ENCODE data around the gene CYP21A2.
"Not testable (repeated sequence)": the region's sequence is repeated elsewhere in the genome, so short reads cannot be mapped to it uniquely, and the experiment has no call there.

The CYP21A2 gene

DNA sequence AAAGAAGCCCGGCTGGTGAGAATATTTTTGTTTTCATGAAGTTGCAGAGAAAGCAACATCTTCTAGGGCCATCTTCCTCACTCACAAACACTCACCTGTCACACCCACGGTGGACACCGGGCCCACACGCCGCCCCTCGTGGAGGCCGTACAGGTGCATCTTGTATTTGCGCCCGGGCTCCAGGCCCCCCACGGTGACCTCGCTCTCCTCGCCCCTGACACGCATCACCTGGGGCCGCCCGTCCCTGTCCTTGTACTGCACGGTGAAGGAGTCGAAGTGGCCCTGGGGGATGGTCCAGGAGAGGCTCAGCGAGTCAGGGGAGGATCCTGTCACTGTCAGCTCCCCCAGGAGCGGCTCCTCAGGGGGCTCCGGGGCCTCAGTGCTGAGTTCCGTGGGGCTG, 17.5 kb downstream of the CYP21A2 start:
- H3K4me1 Mint-ChIP-seq (ENCODE audit: low read depth); H3K27ac Mint-ChIP-seq; H3K36me3 Mint-ChIP-seq (ENCODE audit: low read depth); H3K9me3 Mint-ChIP-seq; H3K4me3 Mint-ChIP-seq; intact Hi-C loops (cut with micrococcal nuclease): not testable (repeated sequence)
- peaks cover 38% of the 10 kb centered on the region for H3K27me3 Mint-ChIP-seq

DNA sequence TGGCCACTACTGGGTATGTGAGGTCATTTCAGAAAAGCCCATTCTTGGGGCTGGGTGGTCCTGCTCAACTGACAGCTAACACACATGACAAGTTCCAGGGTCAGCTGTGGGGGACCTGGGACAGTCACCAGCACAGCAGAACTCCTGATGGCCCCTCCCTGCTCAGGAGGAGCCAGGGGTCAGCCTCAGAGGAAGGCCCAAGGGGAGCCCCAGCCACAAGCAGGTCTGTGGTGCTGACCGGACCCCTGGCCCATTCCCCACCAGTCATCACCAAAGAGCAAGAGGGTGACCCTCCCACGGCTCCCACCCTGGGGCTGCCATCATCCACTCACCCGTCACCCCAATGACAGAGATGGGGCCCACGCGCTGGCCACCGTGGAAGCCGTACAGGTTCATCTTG, 18.0 kb downstream of the CYP21A2 start:
- Mint-ChIP-seq H3K4me3 (no peak overlapping the region), H3K36me3 (ENCODE audit: low read depth) (no peaks in the 10 kb centered on the region), H3K4me1 (ENCODE audit: low read depth) (no peaks in the 10 kb centered on the region), H3K27me3 (peaks cover 34% of the 10 kb centered on the region), H3K27ac (no peak overlapping the region), H3K9me3 (no peaks in the 10 kb centered on the region)
- intact Hi-C loops (cut with micrococcal nuclease): no loop called here

DNA sequence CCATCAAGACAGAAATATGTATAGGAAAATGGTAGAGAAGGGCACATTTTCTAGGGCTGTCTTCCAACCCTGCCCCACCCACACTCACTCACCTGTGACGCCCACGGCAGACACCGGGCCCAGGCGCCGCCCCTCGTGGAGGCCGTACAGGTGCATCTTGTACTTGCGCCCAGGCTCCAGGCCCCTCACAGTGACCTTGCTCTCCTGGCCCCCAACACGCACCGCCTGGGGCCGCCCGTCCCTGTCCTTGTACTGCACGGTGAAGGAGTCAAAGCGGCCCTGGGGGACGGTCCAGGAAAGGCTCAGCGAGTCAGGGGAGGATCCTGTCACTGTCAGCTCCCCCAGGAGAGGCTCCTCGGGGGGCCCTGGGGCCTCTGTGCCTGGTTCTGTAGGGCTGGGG, 19.8 kb downstream of the CYP21A2 start:
- Mint-ChIP-seq H3K27me3 (peaks cover 30% of the 10 kb centered on the region), H3K27ac (no peak overlapping the region), H3K36me3 (ENCODE audit: low read depth) (no peaks in the 10 kb centered on the region), H3K4me1 (ENCODE audit: low read depth) (no peaks in the 10 kb centered on the region), H3K9me3 (no peaks in the 10 kb centered on the region), H3K4me3 (no peak overlapping the region)
- intact Hi-C loops (cut with micrococcal nuclease): no loop called here

DNA sequence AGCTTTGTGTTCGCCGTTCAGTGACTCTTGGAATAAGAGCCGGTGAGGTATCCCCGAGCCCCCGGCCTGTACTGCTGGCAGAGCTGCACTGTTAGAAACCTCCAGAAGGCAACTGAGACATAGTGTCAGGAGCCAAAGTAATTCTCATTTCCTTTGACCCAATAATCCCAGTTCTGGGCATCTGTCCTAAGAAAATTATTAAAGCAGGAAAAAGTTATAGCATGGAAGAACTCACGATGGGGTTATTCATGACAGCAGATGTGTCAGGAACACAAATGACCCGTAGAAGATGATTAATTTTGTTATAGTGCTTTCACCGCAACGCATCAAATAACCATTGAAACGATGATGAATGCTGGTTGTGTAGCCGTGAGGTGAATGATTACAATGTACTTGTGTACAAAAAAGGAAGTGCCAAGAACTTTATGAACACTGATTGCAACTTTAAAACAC, 20.3 kb downstream of the CYP21A2 start:
- Mint-ChIP-seq H3K27ac (no peak overlapping the region), H3K27me3 (peaks cover 29% of the 10 kb centered on the region), H3K36me3 (ENCODE audit: low read depth) (no peaks in the 10 kb centered on the region), H3K4me1 (ENCODE audit: low read depth) (no peaks in the 10 kb centered on the region), H3K4me3 (no peak overlapping the region), H3K9me3 (no peaks in the 10 kb centered on the region)
- intact Hi-C loops (cut with micrococcal nuclease): no loop called here

DNA sequence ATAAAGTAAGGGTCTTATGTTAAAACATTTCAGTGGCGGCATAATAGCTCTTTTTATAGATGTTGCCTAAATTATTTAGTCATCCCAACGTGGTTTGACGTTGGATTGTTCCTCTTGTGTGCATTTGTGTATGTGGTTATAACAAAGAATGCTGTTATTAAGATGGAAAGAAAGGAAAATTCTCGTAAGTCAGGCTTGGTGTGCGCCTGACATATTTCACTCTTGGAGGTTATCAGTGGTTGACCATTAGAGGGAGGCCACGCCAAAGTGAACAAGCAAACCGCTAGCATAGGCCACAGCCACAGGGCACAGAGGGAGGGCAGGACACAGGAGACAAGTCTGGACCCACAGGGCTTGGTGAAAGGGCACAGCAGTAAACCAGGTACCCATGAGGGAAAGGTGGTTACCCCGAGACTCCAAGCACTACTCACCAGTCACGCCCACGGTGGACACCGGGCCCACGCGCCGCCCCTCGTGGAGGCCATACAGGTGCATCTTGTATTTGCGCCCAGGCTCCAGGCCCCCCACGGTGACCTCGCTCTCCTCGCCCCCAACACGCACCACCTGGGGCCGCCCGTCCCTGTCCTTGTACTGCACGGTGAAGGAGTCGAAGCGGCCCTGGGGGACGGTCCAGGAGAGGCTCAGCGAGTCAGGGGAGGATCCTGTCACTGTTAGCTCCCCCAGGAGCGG, 22.9 kb downstream of the CYP21A2 start:
- Mint-ChIP-seq H3K4me3 (no peak overlapping the region), H3K4me1 (ENCODE audit: low read depth) (no peaks in the 10 kb centered on the region), H3K27ac (no peak overlapping the region), H3K9me3 (no peaks in the 10 kb centered on the region), H3K27me3 (peaks cover 22% of the 10 kb centered on the region), H3K36me3 (ENCODE audit: low read depth) (no peaks in the 10 kb centered on the region)
- intact Hi-C loops (cut with micrococcal nuclease): no loop called here

DNA sequence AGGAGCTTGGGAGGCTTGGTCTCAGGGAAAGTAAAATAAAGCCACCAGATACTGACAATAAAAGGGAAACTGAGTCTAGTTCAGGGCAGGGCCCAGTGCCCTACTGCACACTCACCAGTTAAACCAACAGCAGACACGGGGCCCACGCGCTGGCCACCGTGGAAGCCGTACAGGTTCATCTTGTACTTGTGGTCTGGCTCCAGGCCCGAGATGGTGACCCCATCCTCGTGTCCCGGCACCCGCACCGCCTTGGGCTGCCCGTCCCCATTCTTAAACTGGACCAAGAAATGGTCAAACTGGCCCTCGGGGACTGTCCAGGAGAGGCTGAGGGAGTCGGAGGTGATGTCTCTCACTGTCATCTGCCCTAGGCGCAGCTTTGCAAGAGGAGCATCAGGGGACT, 26.5 kb downstream of the CYP21A2 start:
- Mint-ChIP-seq H3K4me3 (no peak overlapping the region), H3K36me3 (ENCODE audit: low read depth) (no peaks in the 10 kb centered on the region), H3K27ac (no peak overlapping the region)

DNA sequence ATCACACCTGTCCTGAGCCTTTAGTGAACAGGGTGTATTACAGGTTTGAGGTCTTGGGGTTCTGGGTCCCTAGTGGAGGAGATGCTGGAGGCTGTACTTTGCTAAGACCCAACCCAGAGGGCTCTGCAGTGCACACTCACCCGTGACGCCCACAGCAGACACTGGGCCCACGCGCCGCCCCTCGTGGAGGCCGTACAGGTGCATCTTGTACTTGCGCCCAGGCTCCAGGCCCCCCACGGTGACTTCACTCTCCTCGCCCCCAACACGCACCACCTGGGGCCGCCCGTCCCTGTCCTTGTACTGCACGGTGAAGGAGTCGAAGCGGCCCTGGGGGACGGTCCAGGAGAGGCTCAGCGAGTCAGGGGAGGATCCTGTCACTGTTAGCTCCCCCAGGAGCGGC, 29.3 kb downstream of the CYP21A2 start:
- H3K27ac Mint-ChIP-seq; H3K9me3 Mint-ChIP-seq; H3K4me1 Mint-ChIP-seq (ENCODE audit: low read depth); H3K36me3 Mint-ChIP-seq (ENCODE audit: low read depth); H3K4me3 Mint-ChIP-seq; intact Hi-C loops (cut with micrococcal nuclease): not testable (repeated sequence)
- H3K27me3 Mint-ChIP-seq: peaks cover 25% of the 10 kb centered on the region

More for the DNA sequence above, 26.5 kb downstream of the CYP21A2 start:
- H3K9me3 Mint-ChIP-seq: no peaks in the 10 kb centered on the region
- H3K4me1 Mint-ChIP-seq (ENCODE audit: low read depth): no peaks in the 10 kb centered on the region
- H3K27me3 Mint-ChIP-seq: peaks cover 15% of the 10 kb centered on the region
- intact Hi-C loops (cut with micrococcal nuclease): no loop called here

DNA sequence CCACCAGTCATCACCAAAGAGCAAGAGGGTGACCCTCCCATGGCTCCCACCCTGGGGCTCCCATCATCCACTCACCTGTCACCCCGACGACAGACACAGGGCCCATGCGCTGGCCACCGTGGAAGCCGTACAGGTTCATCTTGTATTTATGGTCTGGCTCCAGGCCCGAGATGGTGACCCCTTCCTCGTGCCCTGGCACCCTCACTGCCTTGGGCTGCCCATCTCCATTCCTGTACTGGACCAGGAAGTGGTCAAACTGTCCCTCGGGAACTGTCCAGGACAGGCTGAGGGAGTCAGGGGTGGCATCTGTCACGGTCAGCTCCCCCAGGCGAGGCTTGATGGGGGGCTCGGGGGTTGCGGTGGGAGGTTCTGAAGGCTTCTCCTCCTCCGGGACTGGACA, 30.1 kb downstream of the CYP21A2 start:
- H3K27me3 Mint-ChIP-seq: peaks cover 28% of the 10 kb centered on the region
- H3K27ac Mint-ChIP-seq; H3K4me1 Mint-ChIP-seq (ENCODE audit: low read depth); intact Hi-C loops (cut with micrococcal nuclease); H3K9me3 Mint-ChIP-seq; H3K36me3 Mint-ChIP-seq (ENCODE audit: low read depth); H3K4me3 Mint-ChIP-seq: not testable (repeated sequence)

DNA sequence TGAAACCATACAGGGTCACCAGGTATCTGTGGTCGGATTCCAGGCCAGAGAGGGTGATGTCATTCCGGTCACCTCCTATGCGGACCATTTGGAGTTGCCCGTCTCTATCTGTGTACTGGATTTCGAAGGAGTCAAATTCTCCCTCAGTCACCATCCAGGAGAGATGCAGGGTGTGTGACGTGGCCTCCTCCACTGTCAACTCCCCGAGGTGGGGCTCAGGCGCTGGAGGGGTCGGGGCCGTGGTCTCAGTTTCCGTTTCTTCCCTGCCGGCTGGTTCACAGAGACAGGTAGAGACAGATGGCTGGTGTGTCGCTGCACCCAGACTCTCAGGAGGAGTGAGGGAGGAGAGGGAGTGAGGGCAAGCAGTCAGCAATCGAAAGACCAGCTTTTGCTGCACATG, 30.7 kb downstream of the CYP21A2 start:
- Mint-ChIP-seq H3K9me3 (no peaks in the 10 kb centered on the region), H3K27ac (no peak overlapping the region), H3K4me3 (no peak overlapping the region), H3K27me3 (peaks cover 30% of the 10 kb centered on the region), H3K36me3 (ENCODE audit: low read depth) (no peaks in the 10 kb centered on the region), H3K4me1 (ENCODE audit: low read depth) (no peaks in the 10 kb centered on the region)
- intact Hi-C loops (cut with micrococcal nuclease): no loop called here

DNA sequence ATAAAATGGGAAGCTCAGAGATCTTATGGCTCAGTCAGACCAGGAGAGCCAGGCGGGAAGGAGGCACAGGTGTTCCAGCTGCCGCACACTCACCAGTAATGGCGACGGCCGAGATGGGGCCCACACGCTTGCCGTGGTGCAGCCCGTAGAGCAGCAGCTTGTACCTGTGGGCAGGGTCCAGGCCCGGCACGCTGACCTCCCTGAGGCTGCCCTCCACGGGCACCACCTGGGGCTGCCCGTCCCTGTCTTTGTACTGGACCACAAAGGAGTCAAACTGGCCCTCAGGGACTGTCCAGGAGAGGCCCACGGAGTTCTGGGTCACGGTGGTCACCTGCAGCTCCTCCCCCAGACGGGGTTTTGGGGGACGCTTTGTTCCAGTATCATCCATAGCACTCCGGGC, 31.2 kb downstream of the CYP21A2 start:
- Mint-ChIP-seq H3K4me3 (no peak overlapping the region), H3K36me3 (ENCODE audit: low read depth) (no peaks in the 10 kb centered on the region), H3K27me3 (peaks cover 35% of the 10 kb centered on the region), H3K9me3 (no peaks in the 10 kb centered on the region), H3K27ac (no peak overlapping the region), H3K4me1 (ENCODE audit: low read depth) (no peaks in the 10 kb centered on the region)
- intact Hi-C loops (cut with micrococcal nuclease): no loop called here

DNA sequence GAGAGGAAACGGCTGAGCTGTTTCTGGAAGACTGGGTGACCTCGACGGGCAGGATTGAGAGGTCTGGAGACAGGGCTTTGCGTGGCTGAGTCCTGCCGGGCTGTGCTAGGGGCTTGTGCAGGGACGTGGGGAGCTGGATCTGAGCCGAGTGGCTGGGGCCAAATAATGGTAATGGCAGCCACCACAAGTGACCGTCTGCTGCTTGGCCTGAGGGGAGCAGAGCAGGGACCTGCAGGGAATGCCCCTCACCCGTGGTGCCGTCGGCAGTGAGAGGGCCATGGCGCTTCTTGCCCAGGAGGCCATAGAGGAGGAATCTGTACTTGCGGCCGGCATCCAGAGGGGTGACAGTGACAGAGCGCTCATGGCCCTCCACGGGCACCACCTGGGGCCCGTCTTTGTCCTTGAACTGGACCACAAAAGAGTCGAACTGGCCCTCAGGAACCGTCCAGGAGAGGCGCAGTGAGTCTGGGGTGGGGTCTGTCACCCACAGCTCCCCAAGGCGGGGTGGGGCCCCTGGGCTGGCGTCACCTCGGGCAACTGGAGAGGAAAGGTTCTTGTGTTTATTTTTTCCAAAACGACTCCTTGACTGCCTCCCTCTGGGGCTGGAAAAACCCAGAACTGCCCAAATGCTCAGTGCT, 31.8 kb downstream of the CYP21A2 start:
- intact Hi-C loops (cut with micrococcal nuclease): no loop called here
- Mint-ChIP-seq H3K4me1 (ENCODE audit: low read depth) (no peaks in the 10 kb centered on the region), H3K9me3 (no peaks in the 10 kb centered on the region), H3K27ac (no peak overlapping the region), H3K36me3 (ENCODE audit: low read depth) (no peaks in the 10 kb centered on the region), H3K27me3 (peaks cover 38% of the 10 kb centered on the region), H3K4me3 (no peak overlapping the region)

DNA sequence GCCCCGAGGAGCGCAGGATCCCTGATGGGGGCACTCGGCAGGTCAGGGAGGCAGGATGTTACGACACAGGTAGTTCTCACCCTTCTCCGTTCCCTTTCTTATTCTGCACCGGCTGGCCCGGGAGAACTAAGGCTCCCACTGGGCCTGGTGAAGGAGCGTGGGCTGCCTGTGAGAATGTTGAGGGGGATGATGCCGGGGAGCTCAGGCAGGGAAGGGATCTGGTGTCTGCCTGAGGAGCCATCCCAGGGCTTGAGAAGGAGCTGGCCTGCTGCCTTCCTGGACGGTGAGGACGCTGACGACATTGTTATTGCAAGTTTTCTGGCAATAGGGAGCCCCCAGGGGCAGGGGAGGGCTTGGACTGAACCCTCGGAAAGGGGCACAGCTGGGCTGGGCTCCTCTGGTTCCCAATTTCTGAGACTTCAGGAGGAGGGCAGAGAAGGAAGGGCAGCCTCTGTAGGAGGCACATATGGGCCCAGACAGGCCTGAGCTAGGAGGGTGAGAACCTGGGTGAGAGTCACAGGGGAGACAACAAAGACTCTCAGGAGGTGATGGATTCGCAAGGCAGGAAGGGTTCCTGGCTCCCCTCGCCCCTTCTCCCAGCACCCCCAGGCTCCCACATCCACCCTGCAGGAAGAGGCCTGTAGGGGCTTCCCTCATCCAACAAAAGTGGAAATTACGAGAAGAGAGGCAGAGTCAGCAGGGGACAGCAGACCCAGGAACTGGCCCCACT, 32.8 kb downstream of the CYP21A2 start:
- Mint-ChIP-seq H3K36me3 (ENCODE audit: low read depth) (no peaks in the 10 kb centered on the region), H3K4me1 (ENCODE audit: low read depth) (no peaks in the 10 kb centered on the region), H3K4me3 (no peak overlapping the region), H3K9me3 (no peaks in the 10 kb centered on the region), H3K27ac (no peak overlapping the region), H3K27me3 (peaks cover 40% of the 10 kb centered on the region)
- intact Hi-C loops (cut with micrococcal nuclease): no loop called here

DNA sequence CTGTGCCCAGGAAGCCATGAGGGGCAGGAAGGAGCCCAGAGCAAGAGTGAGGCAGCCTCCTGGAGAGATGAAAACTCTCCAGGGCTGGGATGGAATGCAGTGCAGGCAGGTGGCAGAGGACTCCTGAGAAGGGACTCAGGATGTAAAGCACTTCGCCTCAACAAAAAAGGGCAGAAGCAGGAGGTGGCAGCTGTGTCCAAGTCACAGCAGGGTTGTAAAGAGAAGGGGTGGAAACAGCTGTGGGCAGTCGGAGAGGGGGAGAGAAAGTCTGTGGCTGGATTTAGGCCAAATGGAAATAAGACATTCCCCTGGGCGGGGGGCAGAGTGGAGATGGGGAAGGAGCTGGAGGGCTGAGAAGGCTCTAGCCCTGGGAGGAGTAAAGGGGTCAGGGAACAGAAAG, 34.9 kb downstream of the CYP21A2 start:
- intact Hi-C loops (cut with micrococcal nuclease): no loop called here
- Mint-ChIP-seq H3K4me1 (ENCODE audit: low read depth) (no peaks in the 10 kb centered on the region), H3K4me3 (no peak overlapping the region), H3K27me3 (peaks cover 43% of the 10 kb centered on the region), H3K27ac (no peak overlapping the region), H3K9me3 (no peaks in the 10 kb centered on the region), H3K36me3 (ENCODE audit: low read depth) (no peaks in the 10 kb centered on the region)

DNA sequence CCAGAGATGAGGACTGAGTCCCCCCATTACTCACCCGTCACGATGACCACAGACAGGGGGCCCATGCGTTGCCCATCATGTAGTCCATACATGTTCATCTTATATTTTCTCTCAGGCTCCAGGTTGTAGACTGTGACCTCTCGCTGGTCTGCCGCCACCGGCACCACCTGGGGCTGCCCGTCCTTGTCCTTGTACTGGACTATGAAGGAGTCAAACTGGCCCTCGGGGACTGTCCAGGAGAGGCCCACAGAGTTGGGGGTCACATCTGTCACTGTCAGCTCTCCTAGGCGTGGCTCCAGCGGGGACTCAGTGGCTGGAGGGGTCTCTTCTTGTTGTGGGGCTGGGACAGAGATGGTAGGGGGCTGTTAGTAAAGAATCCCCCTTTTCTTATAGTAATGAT, 35.4 kb downstream of the CYP21A2 start:
- Mint-ChIP-seq H3K4me3 (no peak overlapping the region), H3K27me3 (peaks cover 44% of the 10 kb centered on the region), H3K27ac (no peak overlapping the region), H3K9me3 (no peaks in the 10 kb centered on the region), H3K36me3 (ENCODE audit: low read depth) (no peaks in the 10 kb centered on the region), H3K4me1 (ENCODE audit: low read depth) (no peaks in the 10 kb centered on the region)
- intact Hi-C loops (cut with micrococcal nuclease): no loop called here

Data from dendritic cell treated with granulocyte-macrophage colony-stimulating factor and Interleukin-4, amounts not matched to agents 40 ng/mL and 50 ng/mL, for 4 days (primary cell).